GM12878 (cell line): ENCODE results near the gene SPTAN1.

Source experiments
- CTCF ChIP-seq, 3 experiments: IDR thresholded peaks in 2 of 3; conservative IDR thresholded peaks in 1 of 3; 2 replicates each; pipeline ENCODE4 v1.5.1; 2011; ENCODE audit warnings: low read depth in 3 of 3, low read length in 3 of 3, mild to moderate bottlenecking in 3 of 3, control low read depth in 2 of 3, moderate library complexity in 2 of 3, inconsistent platforms in 1 of 3, mixed read lengths in 1 of 3; ENCODE audit not compliant: control insufficient read depth in 2 of 3, insufficient read depth in 1 of 3; ENCODE audit errors: extremely low read depth in 1 of 3
- DPF2 ChIP-seq: fragments of 450-650 bp; IDR thresholded peaks from 2 replicates; pipeline ENCODE4 v1.6.1; 2017; ENCODE audit warnings: mild to moderate bottlenecking
- EP300 ChIP-seq, 2 experiments: fragments of 150-350 bp in 1 of 2; IDR thresholded peaks; 2 replicates each; pipeline ENCODE4 v1.6.1; 2011 to 2012; ENCODE audit warnings: low read depth in 2 of 2, low read length in 2 of 2, borderline replicate concordance in 1 of 2, improper control_type of control experiment in 1 of 2, inconsistent platforms in 1 of 2; ENCODE audit not compliant: control insufficient read depth in 1 of 2
- ESRRA ChIP-seq: IDR thresholded peaks from 2 replicates; pipeline ENCODE4 v1.6.1; 2012; ENCODE audit warnings: mild to moderate bottlenecking, low read length, improper control_type of control experiment
- JUNB ChIP-seq: IDR thresholded peaks from 2 replicates; pipeline ENCODE4 v1.6.1; 2016; ENCODE audit warnings: antibody characterized with exemption, mild to moderate bottlenecking
- MYC ChIP-seq: IDR thresholded peaks from 2 replicates; pipeline ENCODE4 v1.6.1; 2011; ENCODE audit warnings: mild to moderate bottlenecking, low read length, moderate library complexity, inconsistent platforms; ENCODE audit not compliant: insufficient read depth, insufficient replicate concordance, insufficient read length, severe bottlenecking
- POLR2AphosphoS5 ChIP-seq: IDR thresholded peaks from 2 replicates; pipeline ENCODE4 v1.6.1; 2011; ENCODE audit warnings: mild to moderate bottlenecking, low read length, inconsistent platforms
- YY1 ChIP-seq: IDR thresholded peaks from 2 replicates; pipeline ENCODE4 v1.6.1; 2011; ENCODE audit warnings: low read depth, mild to moderate bottlenecking, low read length

GRCh38 chr9:128640603-128641002 lies 88.2 kb downstream of the SPTAN1 start:
- TF ChIP-seq JUNB (no peak), ESRRA (no peak), EP300 (IDR thresholded peaks at IDR 0.05; ENCODE audit: borderline replicate concordance in 1 of 2, control insufficient read depth in 1 of 2, low read depth in 2 of 2, low read length in 2 of 2) (no peak), DPF2 (no peak), CTCF (IDR thresholded peaks at IDR 0.05 in 2 of 3, conservative IDR thresholded peaks at IDR 0.05 in 1 of 3; ENCODE audit: control insufficient read depth in 2 of 3, extremely low read depth in 1 of 3, insufficient read depth in 1 of 3, low read depth in 3 of 3, low read length in 3 of 3) (no peak), MYC (no peak), POLR2AphosphoS5 (no peak), YY1 (no peak)
